ENCODE measurements around the gene NAXE.
"Not testable (repeated sequence)": the region's sequence is repeated elsewhere in the genome, so short reads cannot be mapped to it uniquely, and the experiment has no call there.

NAXE gene

GRCh38 chr1:156594190-156594589 is 2.6 kb downstream of the NAXE start:
- DNase-seq = no peak

DNA sequence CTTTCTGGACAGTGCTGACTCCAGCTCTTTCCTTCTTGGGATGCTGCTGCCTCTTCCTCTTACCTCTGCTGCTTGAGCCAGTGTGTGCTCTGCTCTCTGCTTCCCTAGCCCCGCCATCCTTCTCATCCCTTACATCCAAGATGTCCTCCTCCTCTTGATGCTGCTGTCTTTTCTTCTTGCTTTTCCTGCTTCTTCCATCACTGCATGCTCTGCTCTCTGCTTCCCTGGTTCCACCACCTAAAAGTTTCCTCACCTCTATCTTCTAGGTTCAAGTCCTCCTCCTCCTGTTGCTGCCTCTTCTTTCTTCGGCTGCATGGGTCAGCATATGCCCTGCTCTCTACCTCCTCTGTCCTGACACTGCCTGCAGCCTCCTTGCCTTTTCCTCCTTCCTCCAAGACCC is 3.4 kb downstream of the NAXE start:
- DNase-seq = no peak

GRCh38 chr1:156596426-156596825 is 4.8 kb downstream of the NAXE start:
- DNase-seq = no peak

GRCh38 chr1:156598125-156598524 is 6.5 kb downstream of the NAXE start:
- DNase-seq = no peak

GRCh38 chr1:156598731-156599432 is 7.3 kb downstream of the NAXE start:
- no peak for DNase-seq

GRCh38 chr1:156599811-156600210 is 8.2 kb downstream of the NAXE start:
- DNase-seq = no peak

GRCh38 chr1:156600733-156601121 is 9.2 kb downstream of the NAXE start:
- no peak for DNase-seq

GRCh38 chr1:156601122-156601830 is 9.7 kb downstream of the NAXE start, which contains the start of gene GPATCH4:
Gene GPATCH4 (minus strand): TSS chr1:156601479.
- DNase-seq = peak; percentile 87

DNA sequence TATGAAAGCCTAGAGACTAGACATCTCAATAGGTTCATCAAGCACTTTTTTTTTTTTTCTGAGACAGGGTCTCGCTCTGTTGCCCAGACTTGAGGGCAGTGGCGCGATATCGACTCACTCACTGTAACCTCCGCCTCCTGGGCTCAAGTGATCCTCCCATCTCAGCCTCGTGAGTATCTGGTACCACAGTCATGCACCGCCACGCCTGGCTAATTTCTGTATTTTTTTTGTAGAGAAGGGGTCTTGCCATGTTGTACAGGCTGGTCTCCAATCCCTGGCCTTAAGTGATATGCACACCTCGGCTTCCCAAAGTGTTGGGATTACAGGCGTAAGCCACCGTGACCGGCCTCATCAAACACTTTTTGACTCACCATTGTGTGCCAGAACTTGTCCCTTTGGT is 10.3 kb downstream of the NAXE start:
- no peak for DNase-seq

DNA sequence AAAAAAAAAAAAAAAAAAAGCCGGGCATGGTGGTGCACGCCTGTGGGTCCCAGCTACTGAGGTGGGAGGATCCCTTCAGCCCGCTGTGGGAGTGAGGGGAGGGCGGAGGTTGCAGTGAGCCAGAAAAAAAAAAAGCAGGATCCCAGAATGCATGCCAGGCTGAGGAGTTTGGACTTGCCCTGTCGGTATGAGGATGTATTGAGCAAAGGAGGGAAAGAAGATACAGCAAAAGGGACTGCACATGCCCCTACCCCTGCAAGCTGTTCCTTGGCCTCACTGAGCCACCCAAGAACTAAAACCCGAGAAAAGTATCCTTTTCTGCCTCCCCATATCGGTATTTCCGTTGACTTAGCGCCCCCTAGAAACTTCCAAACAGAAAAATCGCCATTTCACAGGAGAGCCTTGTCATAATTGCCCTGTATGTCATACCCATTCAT is 11.0 kb downstream of the NAXE start:
- no peak for DNase-seq

- DNase-seq = peak; percentile 39
Measured at GRCh38 chr1:156607344-156607743, 15.8 kb downstream of the NAXE start.

DNA sequence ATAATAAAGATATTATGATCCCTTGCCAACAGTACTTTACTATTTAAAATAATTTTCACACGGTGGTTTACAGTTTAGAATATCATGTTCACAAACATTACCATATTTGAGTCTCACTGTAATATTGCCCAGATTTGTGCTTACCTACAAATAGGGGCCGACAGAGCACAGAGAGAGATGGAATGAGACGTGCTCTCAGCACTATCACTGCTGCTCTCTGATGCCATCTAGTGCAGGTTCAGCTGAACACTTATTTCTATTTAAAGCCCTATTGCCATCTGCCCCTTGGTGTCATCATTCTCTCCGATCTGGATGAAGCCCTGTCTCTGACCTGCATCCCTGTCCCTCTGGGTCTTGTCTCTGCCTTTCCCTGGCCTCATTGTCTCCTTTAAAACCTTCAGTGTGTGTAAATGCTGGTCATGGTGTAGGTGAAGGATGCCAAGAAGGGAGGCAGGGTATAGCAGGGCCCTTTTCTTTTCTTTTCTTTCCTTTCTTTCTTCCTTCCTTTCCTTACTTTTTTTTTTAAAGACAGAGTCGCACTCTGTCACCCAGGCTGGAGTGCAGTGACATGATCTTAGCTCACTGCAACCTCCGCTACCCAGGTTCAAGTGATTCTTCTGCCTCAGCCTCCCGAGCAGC is 16.6 kb downstream of the NAXE start:
- DNase-seq = peak; percentile 72

- DNase-seq = peak; percentile 62
Measured at GRCh38 chr1:156608981-156609380, 17.4 kb downstream of the NAXE start.

GRCh38 chr1:156610072-156610471 is 18.5 kb downstream of the NAXE start:
- not testable (repeated sequence) for DNase-seq

DNA sequence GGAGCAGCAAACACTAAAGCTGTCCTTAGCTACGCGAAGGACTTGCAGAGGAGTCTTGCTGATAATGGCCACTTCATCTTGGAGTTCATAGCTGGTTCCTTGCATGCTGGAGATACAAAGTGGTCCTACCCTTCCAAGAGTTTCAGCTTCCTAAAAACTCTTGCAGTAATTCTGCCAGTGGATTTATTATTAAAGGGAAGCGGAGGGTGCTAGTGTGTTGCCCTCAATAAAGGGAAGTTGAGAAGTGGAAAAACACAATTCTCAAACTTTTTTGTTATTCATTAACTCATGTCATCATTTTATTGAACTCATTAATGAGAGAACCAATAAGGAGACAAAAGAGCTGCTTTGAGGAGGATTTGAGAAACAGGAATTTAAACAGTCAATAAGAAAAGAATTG is 21.1 kb downstream of the NAXE start:
- no peak for DNase-seq

DNA sequence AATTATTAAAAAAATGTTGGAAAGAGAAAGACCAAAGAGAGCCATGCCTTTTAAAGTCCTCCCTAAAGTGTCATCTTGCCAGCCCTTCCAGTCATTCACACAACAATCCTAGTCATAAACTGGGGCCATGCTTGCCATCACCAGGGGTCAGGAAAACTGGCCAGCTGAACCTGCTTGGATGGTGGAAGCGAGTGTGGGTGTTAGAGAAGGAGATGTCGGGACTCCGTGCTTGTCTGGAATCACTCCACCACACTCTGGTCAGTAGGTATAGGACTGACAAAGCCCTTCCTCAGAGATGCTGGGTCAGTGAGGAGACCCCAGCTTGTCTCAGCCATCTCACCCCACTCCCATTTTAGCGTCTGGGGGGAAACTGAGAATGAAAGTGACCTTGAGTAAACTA is 24.4 kb downstream of the NAXE start:
- DNase-seq = no peak

DNA sequence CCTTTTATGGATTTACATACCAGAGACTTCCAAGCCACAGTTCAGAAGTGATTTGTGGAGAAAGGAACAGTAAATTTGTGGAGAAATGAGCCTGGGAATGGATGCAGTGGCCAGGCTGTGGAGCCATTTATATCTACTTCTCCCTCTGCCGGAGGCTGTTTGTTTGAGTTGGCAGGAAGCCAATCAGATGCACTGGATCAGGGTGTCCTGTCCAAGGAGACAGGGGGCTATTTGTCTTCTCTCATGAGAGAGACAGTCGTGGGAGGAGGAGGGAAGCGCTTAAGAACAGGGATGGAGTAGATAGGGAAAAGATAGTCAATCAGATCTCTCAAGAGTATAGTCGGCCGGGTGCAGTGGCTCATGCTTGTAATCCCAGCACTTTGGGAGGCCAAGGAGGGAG is 24.9 kb downstream of the NAXE start:
- DNase-seq = no peak

DNA sequence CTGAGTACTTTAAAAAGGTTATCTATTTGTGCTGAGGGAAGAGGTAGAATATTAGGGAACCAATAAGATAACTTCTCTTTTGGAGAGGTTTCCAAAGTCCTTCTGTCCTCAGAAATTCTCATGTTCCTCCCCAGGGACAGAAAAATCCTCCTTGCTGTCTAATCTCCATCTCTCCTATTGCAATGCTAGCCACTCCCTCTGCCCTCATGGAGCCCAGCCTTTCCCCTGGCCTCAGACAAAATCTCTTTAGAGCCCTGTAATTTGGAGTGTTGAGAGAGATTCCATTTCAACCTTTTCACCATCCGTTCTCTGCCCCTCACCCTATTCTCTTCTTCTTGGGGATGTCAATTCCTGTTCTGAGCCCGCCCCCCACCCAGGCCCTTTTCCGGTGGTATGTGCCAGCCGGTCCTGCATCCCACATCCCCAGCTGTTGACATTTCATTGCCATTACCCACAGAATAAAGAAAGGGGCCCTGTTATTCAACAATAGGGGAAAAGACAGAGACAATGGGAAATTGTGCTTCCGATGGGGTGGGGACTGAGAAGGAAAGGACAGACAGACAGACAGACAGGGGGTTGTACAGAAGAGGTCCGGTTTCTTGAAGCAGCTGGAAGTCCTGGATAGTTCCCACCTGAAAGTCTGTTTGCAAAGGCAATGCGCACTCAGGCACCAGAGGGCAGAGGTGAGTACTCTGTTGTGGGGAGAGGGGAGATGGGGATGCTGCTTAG is 27.4 kb downstream of the NAXE start, which contains the start of gene HAPLN2:
Gene HAPLN2 (plus strand): TSS at position 563 of the 729 bp plus-strand sequence. CDS start 4,076 bp downstream, outside the sequence.
- DNase-seq = no peak

DNA sequence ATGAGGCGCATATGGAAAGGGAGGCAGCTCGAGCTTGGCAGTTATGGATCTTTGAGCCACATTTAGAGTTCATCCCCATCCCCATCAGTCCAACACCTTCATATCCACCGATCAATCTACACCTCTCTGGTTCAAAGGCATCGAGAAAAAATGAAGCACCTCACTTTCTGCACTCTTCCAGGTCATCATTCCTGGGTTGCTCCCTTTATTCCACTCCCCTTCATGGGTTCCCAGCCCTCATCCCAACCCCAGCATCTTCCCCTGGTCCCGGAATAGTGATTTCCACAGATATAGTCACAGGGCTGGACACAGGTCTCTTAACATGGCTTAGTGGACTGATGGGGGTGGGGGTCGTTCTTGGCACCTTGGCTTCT is 28.0 kb downstream of the NAXE start:
- no peak for DNase-seq

DNA sequence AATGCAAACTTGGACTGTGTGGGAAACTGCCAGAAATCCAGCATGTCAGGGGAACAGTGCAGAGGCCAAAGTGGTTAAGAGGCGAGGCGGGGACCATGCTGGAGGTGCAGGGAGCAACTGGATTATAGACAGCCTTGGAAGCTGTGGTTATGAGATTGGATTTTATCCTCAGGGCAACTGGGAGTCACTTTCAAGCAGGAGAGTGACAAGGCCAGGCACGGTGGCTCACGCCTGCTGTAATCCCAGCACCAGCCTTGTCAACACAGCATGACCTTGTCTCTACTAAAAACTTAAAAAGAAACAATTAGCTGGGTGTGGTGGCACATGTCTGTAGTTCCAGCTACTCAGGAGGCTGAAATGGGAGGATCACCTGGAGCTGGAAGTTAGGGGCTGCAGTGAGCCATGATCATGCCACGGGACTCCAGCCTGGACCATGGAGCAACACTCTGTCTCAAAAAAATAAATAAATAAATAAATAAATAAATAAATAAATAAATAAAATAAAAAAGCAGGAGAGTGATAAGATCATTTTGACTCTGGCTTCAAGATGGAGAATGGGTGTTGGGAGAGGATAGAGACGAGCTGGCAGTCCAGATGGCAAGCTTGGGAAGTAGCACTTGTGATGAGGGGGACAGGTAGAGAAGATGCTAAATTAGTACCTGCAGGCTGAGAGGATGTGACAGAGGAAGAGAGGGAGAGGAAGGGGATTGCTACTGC is 31.2 kb downstream of the NAXE start:
- DNase-seq = no peak

DNA sequence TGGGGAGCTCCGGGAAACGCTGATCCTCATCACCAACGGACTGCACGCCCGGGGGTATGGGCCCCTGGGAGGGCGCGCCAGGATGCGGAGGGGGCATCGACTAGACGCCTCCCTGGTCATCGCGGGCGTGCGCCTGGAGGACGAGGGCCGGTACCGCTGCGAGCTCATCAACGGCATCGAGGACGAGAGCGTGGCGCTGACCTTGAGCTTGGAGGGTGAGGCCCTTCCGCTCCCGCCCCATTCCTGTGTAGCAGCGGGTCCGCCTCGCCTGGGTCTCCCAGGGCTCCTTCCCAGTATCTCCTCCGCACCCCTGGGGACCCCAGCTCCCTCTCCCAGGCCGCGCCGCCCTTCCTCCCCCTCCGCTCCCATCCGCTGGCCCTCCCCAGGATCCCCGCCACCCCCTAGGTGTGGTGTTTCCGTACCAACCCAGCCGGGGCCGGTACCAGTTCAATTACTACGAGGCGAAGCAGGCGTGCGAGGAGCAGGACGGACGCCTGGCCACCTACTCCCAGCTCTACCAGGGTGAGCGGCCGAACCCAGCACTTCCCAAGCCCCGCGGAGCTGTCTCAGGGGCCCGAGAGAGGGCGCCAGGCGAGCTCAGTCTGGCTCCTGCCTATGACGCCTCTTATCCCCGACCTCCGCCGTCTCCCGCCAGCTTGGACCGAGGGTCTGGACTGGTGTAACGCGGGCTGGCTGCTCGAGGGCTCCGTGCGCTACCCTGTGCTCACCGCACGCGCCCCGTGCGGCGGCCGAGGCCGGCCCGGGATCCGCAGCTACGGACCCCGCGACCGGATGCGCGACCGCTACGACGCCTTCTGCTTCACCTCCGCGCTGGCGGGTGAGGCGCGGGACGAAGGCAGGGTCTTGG is 32.6 kb downstream of the NAXE start:
- DNase-seq = no peak
